ENCODE measurements around the gene SUMO3.

SUMO3 gene

DNA sequence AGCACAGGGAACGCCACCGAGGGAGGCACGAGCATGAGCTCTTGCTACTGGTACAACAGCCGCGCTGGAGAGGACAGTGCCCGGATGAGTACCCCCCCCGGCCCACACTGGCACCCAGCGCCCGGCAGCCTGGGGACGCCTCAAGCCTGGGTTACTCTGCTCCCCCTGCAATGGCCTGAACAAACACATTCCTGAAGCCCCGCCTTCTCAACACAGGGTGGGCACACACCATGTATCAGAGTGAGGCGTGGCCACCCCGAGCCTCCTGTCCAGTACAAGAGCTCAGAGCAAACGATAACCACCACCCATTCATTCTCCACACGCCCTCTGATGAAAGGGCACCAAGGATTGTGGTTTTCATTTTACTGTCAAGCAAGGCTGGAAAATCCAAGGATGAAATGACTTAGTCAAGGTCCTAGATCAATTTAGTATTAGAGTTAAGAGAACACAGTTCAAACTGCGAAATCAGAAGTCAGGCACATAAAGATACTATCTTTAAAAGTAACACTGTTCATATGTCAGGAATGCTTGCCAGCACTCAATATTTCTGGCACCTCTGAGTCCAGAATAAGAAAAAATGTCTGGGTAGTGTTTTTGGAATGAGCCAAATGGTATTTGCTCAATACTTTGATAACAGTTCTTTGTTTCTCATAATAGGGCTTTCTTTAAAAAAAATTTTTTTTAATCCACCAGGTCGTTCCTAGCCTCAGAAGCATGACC is 38.3 kb downstream of the SUMO3 start:
- H3F3A ChIP-seq (ENCODE audit: insufficient read depth, low read length) = no peaks in the 10 kb centered on the region
- H3K27ac ChIP-seq (ENCODE audit: low read length) = no peak overlapping the region
- H3K9me2 ChIP-seq (replicated peaks; ENCODE audit: insufficient read depth, low read length) = no peaks in the 10 kb centered on the region
- no peaks in the 10 kb centered on the region for H3K9me3 ChIP-seq (replicated peaks; ENCODE audit: insufficient read depth, low read length)
- H3K4me1 ChIP-seq (ENCODE audit: low read length) = no peaks in the 10 kb centered on the region
- no peak overlapping the region for H3K4me2 ChIP-seq (ENCODE audit: low read depth, low read length)
- no peak overlapping the region for H2AFZ ChIP-seq (ENCODE audit: low read length)
- no peaks in the 10 kb centered on the region for H3K27me3 ChIP-seq (replicated peaks; ENCODE audit: insufficient read depth, low read length)
- no peak for DNase-seq
- H3K9ac ChIP-seq (ENCODE audit: low read length) = no peak overlapping the region
- peaks cover 10% of the 10 kb centered on the region; the same call in 1 of the 2 replicates for H4K20me1 ChIP-seq (ENCODE audit: insufficient read depth, low read length)
- peaks cover 18% of the 10 kb centered on the region for H3K36me3 ChIP-seq (replicated peaks; ENCODE audit: insufficient read depth, low read length)
- no peak overlapping the region for H3K4me3 ChIP-seq (ENCODE audit: low read length)
- peaks cover 53% of the 10 kb centered on the region for H3K79me2 ChIP-seq (ENCODE audit: low read length)
- no peak for TF ChIP-seq EZH2phosphoT487 (IDR thresholded peaks at IDR 0.05; ENCODE audit: low read length)
- TF ChIP-seq, protein P1, sequence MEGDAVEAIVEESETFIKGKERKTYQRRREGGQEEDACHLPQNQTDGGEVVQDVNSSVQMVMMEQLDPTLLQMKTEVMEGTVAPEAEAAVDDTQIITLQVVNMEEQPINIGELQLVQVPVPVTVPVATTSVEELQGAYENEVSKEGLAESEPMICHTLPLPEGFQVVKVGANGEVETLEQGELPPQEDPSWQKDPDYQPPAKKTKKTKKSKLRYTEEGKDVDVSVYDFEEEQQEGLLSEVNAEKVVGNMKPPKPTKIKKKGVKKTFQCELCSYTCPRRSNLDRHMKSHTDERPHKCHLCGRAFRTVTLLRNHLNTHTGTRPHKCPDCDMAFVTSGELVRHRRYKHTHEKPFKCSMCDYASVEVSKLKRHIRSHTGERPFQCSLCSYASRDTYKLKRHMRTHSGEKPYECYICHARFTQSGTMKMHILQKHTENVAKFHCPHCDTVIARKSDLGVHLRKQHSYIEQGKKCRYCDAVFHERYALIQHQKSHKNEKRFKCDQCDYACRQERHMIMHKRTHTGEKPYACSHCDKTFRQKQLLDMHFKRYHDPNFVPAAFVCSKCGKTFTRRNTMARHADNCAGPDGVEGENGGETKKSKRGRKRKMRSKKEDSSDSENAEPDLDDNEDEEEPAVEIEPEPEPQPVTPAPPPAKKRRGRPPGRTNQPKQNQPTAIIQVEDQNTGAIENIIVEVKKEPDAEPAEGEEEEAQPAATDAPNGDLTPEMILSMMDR (IDR thresholded peaks at IDR 0.05; ENCODE audit: low read length) = no peak
- no peak for TF ChIP-seq EZH2 (optimal IDR thresholded peaks at IDR 0.05; ENCODE audit: low read depth, low read length)

DNA sequence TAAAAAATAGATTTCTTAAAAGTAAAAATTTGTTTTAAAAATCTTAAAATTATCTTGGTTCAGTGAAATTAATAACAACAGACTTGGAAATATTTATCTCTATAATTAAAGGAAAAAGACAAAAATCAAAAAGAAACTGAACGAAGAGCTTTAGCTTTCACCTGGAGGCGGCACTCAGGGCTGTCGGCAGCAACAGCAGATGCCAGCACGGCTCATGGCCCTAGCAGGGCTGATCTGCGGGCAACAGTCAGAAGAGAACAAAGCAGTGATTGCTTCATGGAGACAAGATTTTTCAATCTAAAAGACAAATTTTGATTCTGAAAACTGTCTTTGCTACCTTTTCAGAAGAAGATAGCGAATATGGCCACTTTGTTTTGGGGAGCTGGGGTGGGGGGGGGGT is 38.9 kb downstream of the SUMO3 start:
- Histone ChIP-seq H2AFZ (ENCODE audit: low read length) (no peak overlapping the region), H3F3A (ENCODE audit: insufficient read depth, low read length) (no peaks in the 10 kb centered on the region), H3K79me2 (ENCODE audit: low read length) (peaks cover 47% of the 10 kb centered on the region), H3K27ac (ENCODE audit: low read length) (no peak overlapping the region), H3K9ac (ENCODE audit: low read length) (no peak overlapping the region), H3K4me3 (ENCODE audit: low read length) (no peak overlapping the region), H3K27me3 (replicated peaks; ENCODE audit: insufficient read depth, low read length) (no peaks in the 10 kb centered on the region), H3K4me1 (ENCODE audit: low read length) (no peaks in the 10 kb centered on the region), H4K20me1 (ENCODE audit: insufficient read depth, low read length) (peaks cover 10% of the 10 kb centered on the region; the same call in 1 of the 2 replicates), H3K9me3 (replicated peaks; ENCODE audit: insufficient read depth, low read length) (no peaks in the 10 kb centered on the region), H3K4me2 (ENCODE audit: low read depth, low read length) (no peak overlapping the region), H3K9me2 (replicated peaks; ENCODE audit: insufficient read depth, low read length) (no peaks in the 10 kb centered on the region), H3K36me3 (replicated peaks; ENCODE audit: insufficient read depth, low read length) (peaks cover 24% of the 10 kb centered on the region)
- DNase-seq = no peak
- TF ChIP-seq EZH2 (optimal IDR thresholded peaks at IDR 0.05; ENCODE audit: low read depth, low read length) (no peak), EZH2phosphoT487 (IDR thresholded peaks at IDR 0.05; ENCODE audit: low read length) (no peak)
- TF ChIP-seq, protein P1 (IDR thresholded peaks at IDR 0.05; ENCODE audit: low read length) = no peak

DNA sequence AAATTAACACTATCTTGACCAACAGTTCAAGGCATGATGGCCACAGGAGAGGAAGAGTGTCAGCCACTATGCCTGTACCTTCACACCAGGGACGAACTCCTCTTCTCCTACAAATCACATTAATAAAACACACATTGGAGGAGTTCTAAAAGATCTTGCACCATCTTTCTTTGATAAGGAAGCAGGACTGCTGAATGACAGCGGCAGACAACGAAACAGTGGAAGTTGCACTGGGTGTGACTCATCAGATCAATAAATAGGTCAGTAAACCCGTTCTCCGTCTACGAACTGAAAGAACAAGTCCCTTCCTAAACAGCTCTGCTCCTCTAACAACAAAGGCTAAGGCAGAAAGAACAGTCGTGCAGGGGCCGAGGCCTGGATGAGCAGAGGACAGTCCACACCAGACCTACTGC is 39.4 kb downstream of the SUMO3 start:
- H3K4me2 ChIP-seq (ENCODE audit: low read depth, low read length) = no peak overlapping the region
- H4K20me1 ChIP-seq (ENCODE audit: insufficient read depth, low read length) = peaks cover 9% of the 10 kb centered on the region; the same call in 1 of the 2 replicates
- H3K27me3 ChIP-seq (replicated peaks; ENCODE audit: insufficient read depth, low read length) = no peaks in the 10 kb centered on the region
- H3F3A ChIP-seq (ENCODE audit: insufficient read depth, low read length) = no peaks in the 10 kb centered on the region
- H2AFZ ChIP-seq (ENCODE audit: low read length) = no peak overlapping the region
- no peak for TF ChIP-seq EZH2phosphoT487 (IDR thresholded peaks at IDR 0.05; ENCODE audit: low read length)
- TF ChIP-seq, protein P1 (IDR thresholded peaks at IDR 0.05; ENCODE audit: low read length) = no peak
- H3K4me1 ChIP-seq (ENCODE audit: low read length) = no peaks in the 10 kb centered on the region
- no peaks in the 10 kb centered on the region for H3K9me3 ChIP-seq (replicated peaks; ENCODE audit: insufficient read depth, low read length)
- H3K9ac ChIP-seq (ENCODE audit: low read length) = no peak overlapping the region
- no peak overlapping the region for H3K4me3 ChIP-seq (ENCODE audit: low read length)
- no peaks in the 10 kb centered on the region for H3K9me2 ChIP-seq (replicated peaks; ENCODE audit: insufficient read depth, low read length)
- peaks cover 28% of the 10 kb centered on the region for H3K36me3 ChIP-seq (replicated peaks; ENCODE audit: insufficient read depth, low read length)
- peaks cover 42% of the 10 kb centered on the region for H3K79me2 ChIP-seq (ENCODE audit: low read length)
- DNase-seq = no peak
- no peak overlapping the region for H3K27ac ChIP-seq (ENCODE audit: low read length)

Data from MM.1S (cell line).